IMR-90 (cell line): ENCODE measurements around the gene TMEM82. TPM values are rescaled to one million over a fixed set of nuclear protein-coding genes. Genes with fewer than 3 reads are reported as not detected.

Experiments
- ATAC-seq: fragments of 200-7000 bp; cut with Tn5 transposase; 2 replicates; pipeline ENCODE4 v1.9.1; 2020; ENCODE audit warnings: low read depth, mild to moderate bottlenecking, moderate library complexity
- BruUV-seq: library from RNA; stranded (reverse); fragments of 400-500 nt; replicated peaks from 2 replicates; lab custom pipeline; 2021; lab: Mats Ljungman, UMichigan
- CTCF ChIA-PET: fragments of 300-600 bp; formaldehyde crosslinking; extraction: SDS; loops from one replicate; lab custom pipeline; 2021; ENCODE audit warnings: antibody characterized with exemption; lab: Yijun Ruan, JAX
- POLR2A ChIA-PET: fragments of 300-600 bp; sonication (Branson Sonifier 250); formaldehyde crosslinking; loops from one replicate; lab custom pipeline; 2022; ENCODE audit warnings: antibody characterized with exemption; ENCODE audit not compliant: unreplicated experiment; lab: Charles Lee
- DNase-seq: peaks from one replicate; pipeline ENCODE4 v3.0.0; 2013
- H2AFZ ChIP-seq: replicated peaks from 2 replicates; pipeline ENCODE3; 2013; ENCODE audit warnings: low read length, mild to moderate bottlenecking; ENCODE audit not compliant: poor library complexity
- H2AK5ac ChIP-seq: 2 replicates; pipeline ENCODE4 v1.6.1; 2013; ENCODE audit warnings: low read depth, low read length, inconsistent platforms
- H2AK9ac ChIP-seq: replicated peaks from 2 replicates; pipeline ENCODE3; 2013; ENCODE audit warnings: mild to moderate bottlenecking, low read depth, low read length, moderate library complexity; ENCODE audit not compliant: poor library complexity
- H2BK120ac ChIP-seq: 2 replicates; pipeline ENCODE4 v1.6.1; 2013; ENCODE audit warnings: low read depth, low read length, inconsistent platforms
- H2BK15ac ChIP-seq: 3 replicates; pipeline ENCODE4 v1.6.1; 2013; ENCODE audit warnings: low read depth, low read length, inconsistent platforms
- H2BK20ac ChIP-seq: 2 replicates; pipeline ENCODE4 v1.6.1; 2013; ENCODE audit warnings: low read depth, mild to moderate bottlenecking, inconsistent platforms, low read length, moderate library complexity
- H2BK5ac ChIP-seq: 2 replicates; pipeline ENCODE4 v1.6.1; 2013; ENCODE audit warnings: mild to moderate bottlenecking, low read depth, low read length, inconsistent platforms; ENCODE audit not compliant: poor library complexity, severe bottlenecking
- H3K14ac ChIP-seq: replicated peaks from 2 replicates; pipeline ENCODE4 v1.6.1; 2013; ENCODE audit warnings: low read depth, low read length, inconsistent platforms
- H3K18ac ChIP-seq: 2 replicates; pipeline ENCODE4 v1.6.1; 2013; ENCODE audit warnings: low read depth, low read length, control low read depth
- H3K23ac ChIP-seq: 2 replicates; pipeline ENCODE4 v1.6.1; 2013; ENCODE audit warnings: low read depth, low read length, inconsistent platforms
- H3K27ac ChIP-seq: 2 replicates; pipeline ENCODE4 v1.5.1; 2013; ENCODE audit warnings: mild to moderate bottlenecking, control low read depth, low read length; ENCODE audit not compliant: insufficient read depth
- H3K27me3 ChIP-seq: 2 replicates; pipeline ENCODE4 v1.6.1; 2013; ENCODE audit warnings: low read length; ENCODE audit not compliant: control insufficient read depth, insufficient read depth
- H3K36me3 ChIP-seq: 2 replicates; pipeline ENCODE4 v1.6.1; 2013; ENCODE audit warnings: low read length, mixed read lengths; ENCODE audit not compliant: control insufficient read depth, insufficient read depth
- H3K4ac ChIP-seq: 2 replicates; pipeline ENCODE4 v1.6.1; 2013; ENCODE audit warnings: low read depth, low read length, inconsistent platforms
- H3K4me1 ChIP-seq: 2 replicates; pipeline ENCODE4 v1.6.1; 2013; ENCODE audit warnings: low read length, mixed read lengths; ENCODE audit not compliant: control insufficient read depth, insufficient read depth
- H3K4me2 ChIP-seq: 2 replicates; pipeline ENCODE4 v1.6.1; 2013; ENCODE audit warnings: low read depth, mild to moderate bottlenecking, control low read depth, low read length, moderate library complexity
- H3K4me3 ChIP-seq: 2 replicates; pipeline ENCODE4 v1.5.1; 2013; ENCODE audit warnings: low read depth, mild to moderate bottlenecking, control low read depth, low read length, moderate library complexity; ENCODE audit not compliant: insufficient read depth
- H3K56ac ChIP-seq: 2 replicates; pipeline ENCODE4 v1.6.1; 2013; ENCODE audit warnings: low read length, inconsistent platforms; ENCODE audit not compliant: insufficient read depth; ENCODE audit errors: extremely low read depth
- H3K79me1 ChIP-seq, 2 experiments: 2 replicates each; pipeline ENCODE4 v1.6.1; 2013; ENCODE audit warnings: low read length in 2 of 2, inconsistent platforms in 1 of 2, low read depth in 1 of 2
- H3K9ac ChIP-seq: 2 replicates; pipeline ENCODE4 v1.6.1; 2013; ENCODE audit warnings: low read depth, low read length, control low read depth
- H3K9me1 ChIP-seq: 2 replicates; pipeline ENCODE4 v1.6.1; 2013; ENCODE audit warnings: low read length, inconsistent platforms; ENCODE audit not compliant: insufficient read depth
- H3K9me3 ChIP-seq: 2 replicates; pipeline ENCODE4 v1.6.1; 2013; ENCODE audit warnings: low read length; ENCODE audit not compliant: control insufficient read depth, insufficient read depth
- H4K20me1 ChIP-seq: 2 replicates; pipeline ENCODE4 v1.6.1; 2013; ENCODE audit warnings: low read length, inconsistent platforms; ENCODE audit not compliant: insufficient read depth
- H4K5ac ChIP-seq: 2 replicates; pipeline ENCODE4 v1.6.1; 2013; ENCODE audit warnings: mild to moderate bottlenecking, low read depth, low read length, control low read depth
- H4K8ac ChIP-seq, 2 experiments: 2 replicates each; pipeline ENCODE4 v1.6.1; 2013; ENCODE audit warnings: low read depth in 2 of 2, low read length in 2 of 2, control low read depth in 1 of 2, inconsistent platforms in 1 of 2
- H4K91ac ChIP-seq: 2 replicates; pipeline ENCODE4 v1.6.1; 2013; ENCODE audit warnings: low read depth, low read length, inconsistent platforms; ENCODE audit not compliant: insufficient read depth
- MAZ ChIP-seq: IDR thresholded peaks from 2 replicates; pipeline ENCODE4 v1.6.1; 2012; ENCODE audit warnings: low read depth, mild to moderate bottlenecking, low read length, improper control_type of control experiment, moderate library complexity, borderline replicate concordance
- WGBS, 2 experiments: methylation state at CpG; one replicate each; pipeline versions ENCODE4 v1.1.5 to v1.1.7; 2013; ENCODE audit warnings: missing lambda C conversion rate in 2 of 2; ENCODE audit not compliant: insufficient read length in 1 of 2; ENCODE audit errors: extremely low coverage in 2 of 2; 5-methylcytosine and 5-hydroxymethylcytosine counted together
- dilution Hi-C: fragments of 300-500 bp; cut with HindIII; formaldehyde crosslinking; loops from one replicate; pipeline ENCODE4 v1.14.3; 2018; ENCODE audit warnings: low sequenced_read_pairs; ENCODE audit not compliant: unreplicated experiment
- in situ Hi-C: fragments of 300-500 bp; cut with MboI; formaldehyde crosslinking; loops from 3 replicates; pipeline ENCODE4 v1.14.3; 2019; ENCODE audit warnings: low sequenced_read_pairs, inconsistent platforms, mixed read lengths
- intact Hi-C: fragments of 100-400 bp; cut with micrococcal nuclease; formaldehyde crosslinking; loops from 2 replicates; pipeline ENCODE4 v1.10.0; 2022
- polyA plus RNA-seq, 3 experiments: library from polyadenylated mRNA; depleted of rRNA; stranded (reverse); fragments of >200 nt; gene quantifications; 2 replicates each; pipeline ENCODE4 v1.2.3, GENCODE V29; 2012; ENCODE audit warnings: low replicate concordance in 1 of 3
- total RNA-seq: library from RNA; depleted of rRNA; stranded (reverse); fragments of >200 nt; gene quantifications from 2 replicates; pipeline ENCODE4 v1.2.3, GENCODE V29; 2012

Gene TMEM82
- total and polyA plus RNA-seq, 2 of the 4 experiments (the other 2 are of a cell fraction), result not detected

- no peak overlapping the region for H3K56ac ChIP-seq
- H3K27ac ChIP-seq, result no peak overlapping the region
- no peak overlapping the region for H2BK15ac ChIP-seq
- H3K18ac ChIP-seq, result no peak overlapping the region
- H3K79me1 ChIP-seq, result peaks cover 27 to 54% of the 10 kb centered on the region in 2 experiments
- no peak overlapping the region for H3K14ac ChIP-seq
- intact Hi-C loops, result no loop called here
- H3K27me3 ChIP-seq, result no peaks in the 10 kb centered on the region
- DNase-seq (no peak), ATAC-seq (no peak)
- CTCF ChIA-PET, result no interaction called here
- no peak overlapping the region for H2AK9ac ChIP-seq
- H3K9me1 ChIP-seq, result peaks cover 17% of the 10 kb centered on the region
- no peak overlapping the region for H2BK20ac ChIP-seq
- H3K4me3 ChIP-seq, result no peak overlapping the region
- no peak overlapping the region for H2BK120ac ChIP-seq
- H2AFZ ChIP-seq, result peak overlapping the region; percentile 2
- no peak overlapping the region for H4K91ac ChIP-seq
- no peak overlapping the region; the same call in 1 of the 2 replicates for H2AK5ac ChIP-seq
- TF ChIP-seq MAZ, result no peak
- no peak overlapping the region for H3K9ac ChIP-seq
- H3K23ac ChIP-seq, result no peak overlapping the region
- H3K9me3 ChIP-seq, result no peaks in the 10 kb centered on the region
- H3K4ac ChIP-seq, result no peak overlapping the region
- dilution Hi-C loops, result no loop called here
- H4K8ac ChIP-seq, result no peak overlapping the region
- WGBS, 2 experiments, result no CpG with 5 or more reads among the region's 10 CpGs
- H4K20me1 ChIP-seq, result peaks cover 46% of the 10 kb centered on the region
- H2BK5ac ChIP-seq, result no peak overlapping the region
- no peak overlapping the region for H4K5ac ChIP-seq
- H3K4me1 ChIP-seq, result peaks cover 11% of the 10 kb centered on the region
- H3K4me2 ChIP-seq, result no peak overlapping the region
- peaks cover 43% of the 10 kb centered on the region for H3K36me3 ChIP-seq
- POLR2A ChIA-PET, result no interaction called here
- in situ Hi-C loops, result no loop called here
- BruUV-seq, result no TSS peak
Observed at GRCh38 chr1:15764269-15764764, 22.0 kb downstream of the TMEM82 start.
